SU-DHL-6 (cell line): Measurements from ENCODE around the gene A2ML1.

Experiments
- H2AFZ ChIP-seq: fragments of 200-600 bp; sonication (generic); 2 replicates; pipeline ENCODE4 v1.6.1; 2014; ENCODE audit warnings: low read depth, mild to moderate bottlenecking, moderate library complexity, mixed read lengths, antibody characterized with exemption, low read length; ENCODE audit not compliant: severe bottlenecking
- H3F3A ChIP-seq: fragments of 200-600 bp; shearing (Covaris generic); 2 replicates; pipeline ENCODE4 v1.6.0; 2016; ENCODE audit warnings: antibody characterized with exemption, mild to moderate bottlenecking; ENCODE audit not compliant: insufficient read depth
- H3K27ac ChIP-seq: fragments of 200-600 bp; sonication (generic); 2 replicates; pipeline ENCODE4 v1.5.1; 2016; ENCODE audit warnings: low read depth, mild to moderate bottlenecking, low read length, moderate library complexity, mixed read lengths
- H3K27me3 ChIP-seq: fragments of 200-600 bp; sonication (generic), shearing (Covaris generic); 2 replicates; pipeline ENCODE4 v1.6.0; 2014; ENCODE audit warnings: mild to moderate bottlenecking, low read length
- H3K36me3 ChIP-seq: fragments of 200-600 bp; sonication (generic); 2 replicates; pipeline ENCODE4 v1.6.1; 2014; ENCODE audit warnings: mild to moderate bottlenecking, low read length, mixed read lengths
- H3K4me2 ChIP-seq: fragments of 300-600, 200-600 bp; shearing (Covaris generic), sonication (generic); 2 replicates; pipeline ENCODE4 v1.6.0; 2014; ENCODE audit warnings: low read length, low read depth, mild to moderate bottlenecking; ENCODE audit not compliant: poor library complexity, severe bottlenecking
- H3K4me3 ChIP-seq: fragments of 200-600 bp; sonication (generic); 2 replicates; pipeline ENCODE4 v1.5.1; 2014; ENCODE audit warnings: antibody characterized with exemption, low read length, mild to moderate bottlenecking, mixed read lengths; ENCODE audit not compliant: insufficient read depth, poor library complexity, severe bottlenecking
- H3K79me2 ChIP-seq: fragments of 200-600 bp; sonication (generic); 2 replicates; pipeline ENCODE4 v1.6.1; 2014; ENCODE audit warnings: mild to moderate bottlenecking, low read length, moderate library complexity; ENCODE audit not compliant: insufficient read depth
- H3K9ac ChIP-seq: fragments of 200-600 bp; sonication (generic); 2 replicates; pipeline ENCODE4 v1.7.0; 2014; ENCODE audit warnings: mild to moderate bottlenecking, low read length
- H3K9me2 ChIP-seq: fragments of 200-600 bp; sonication (generic); replicated peaks from 2 replicates; pipeline ENCODE4 v1.6.1; 2014; ENCODE audit warnings: low read length; ENCODE audit not compliant: insufficient read depth
- H3K9me3 ChIP-seq: fragments of 200-600 bp; sonication (generic); 2 replicates; pipeline ENCODE4 v1.6.1; 2014; ENCODE audit warnings: low read length, mixed read lengths; ENCODE audit not compliant: insufficient read depth
- H4K20me1 ChIP-seq: fragments of 200-600 bp; sonication (generic); 2 replicates; pipeline ENCODE4 v1.6.1; 2014; ENCODE audit warnings: low read depth, mild to moderate bottlenecking, antibody characterized with exemption, low read length, moderate library complexity, mixed read lengths
- EZH2phosphoT487 ChIP-seq: fragments of 200-600 bp; sonication (generic), shearing (Covaris generic); conservative IDR thresholded peaks from 2 replicates; pipeline ENCODE4 v1.6.1; 2018; ENCODE audit warnings: mild to moderate bottlenecking, antibody characterized with exemption, low read length, moderate library complexity, mixed read lengths
- TF ChIP-seq, protein P1 (sequence below): fragments of 200-600 bp; sonication (generic); IDR thresholded peaks from one replicate; pipeline ENCODE4 v1.5.1; 2017; ENCODE audit warnings: antibody characterized with exemption, mild to moderate bottlenecking, low read length, moderate library complexity; ENCODE audit not compliant: insufficient read depth, poor library complexity, severe bottlenecking

The A2ML1 gene

DNA sequence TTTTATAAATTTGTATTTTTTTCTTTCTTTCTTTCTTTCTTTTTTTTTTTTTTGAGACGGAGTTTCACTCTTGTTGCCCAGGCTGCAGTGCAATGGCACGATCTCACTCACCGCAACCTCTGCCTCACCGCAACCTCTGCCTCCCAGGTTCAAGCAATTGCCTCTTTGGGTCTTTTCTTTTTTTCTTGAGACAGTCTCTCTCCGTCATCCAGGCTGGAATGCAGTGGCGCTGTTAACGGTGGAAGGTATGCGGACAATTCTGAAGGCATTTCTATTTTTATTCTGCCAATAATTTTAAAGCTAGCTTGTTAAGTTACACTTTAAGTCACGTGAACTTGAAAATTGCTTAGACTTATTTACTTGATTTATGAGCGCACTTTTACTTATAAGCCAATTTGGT is 83.1 kb downstream of the A2ML1 start:
- H3K36me3 ChIP-seq: no peaks in the 10 kb centered on the region
- H3K4me3 ChIP-seq: no peak overlapping the region
- no peaks in the 10 kb centered on the region for H3K9me2 ChIP-seq
- no peaks in the 10 kb centered on the region for H3F3A ChIP-seq
- no peaks in the 10 kb centered on the region for H3K27me3 ChIP-seq
- H3K4me2 ChIP-seq: no peak overlapping the region
- H3K79me2 ChIP-seq: no peaks in the 10 kb centered on the region
- H4K20me1 ChIP-seq: no peaks in the 10 kb centered on the region
- H3K9ac ChIP-seq: no peak overlapping the region
- TF ChIP-seq, protein P1, sequence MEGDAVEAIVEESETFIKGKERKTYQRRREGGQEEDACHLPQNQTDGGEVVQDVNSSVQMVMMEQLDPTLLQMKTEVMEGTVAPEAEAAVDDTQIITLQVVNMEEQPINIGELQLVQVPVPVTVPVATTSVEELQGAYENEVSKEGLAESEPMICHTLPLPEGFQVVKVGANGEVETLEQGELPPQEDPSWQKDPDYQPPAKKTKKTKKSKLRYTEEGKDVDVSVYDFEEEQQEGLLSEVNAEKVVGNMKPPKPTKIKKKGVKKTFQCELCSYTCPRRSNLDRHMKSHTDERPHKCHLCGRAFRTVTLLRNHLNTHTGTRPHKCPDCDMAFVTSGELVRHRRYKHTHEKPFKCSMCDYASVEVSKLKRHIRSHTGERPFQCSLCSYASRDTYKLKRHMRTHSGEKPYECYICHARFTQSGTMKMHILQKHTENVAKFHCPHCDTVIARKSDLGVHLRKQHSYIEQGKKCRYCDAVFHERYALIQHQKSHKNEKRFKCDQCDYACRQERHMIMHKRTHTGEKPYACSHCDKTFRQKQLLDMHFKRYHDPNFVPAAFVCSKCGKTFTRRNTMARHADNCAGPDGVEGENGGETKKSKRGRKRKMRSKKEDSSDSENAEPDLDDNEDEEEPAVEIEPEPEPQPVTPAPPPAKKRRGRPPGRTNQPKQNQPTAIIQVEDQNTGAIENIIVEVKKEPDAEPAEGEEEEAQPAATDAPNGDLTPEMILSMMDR: no peak
- TF ChIP-seq EZH2phosphoT487: no peak
- no peak overlapping the region for H3K27ac ChIP-seq
- no peak overlapping the region for H2AFZ ChIP-seq
- H3K9me3 ChIP-seq: no peaks in the 10 kb centered on the region

DNA sequence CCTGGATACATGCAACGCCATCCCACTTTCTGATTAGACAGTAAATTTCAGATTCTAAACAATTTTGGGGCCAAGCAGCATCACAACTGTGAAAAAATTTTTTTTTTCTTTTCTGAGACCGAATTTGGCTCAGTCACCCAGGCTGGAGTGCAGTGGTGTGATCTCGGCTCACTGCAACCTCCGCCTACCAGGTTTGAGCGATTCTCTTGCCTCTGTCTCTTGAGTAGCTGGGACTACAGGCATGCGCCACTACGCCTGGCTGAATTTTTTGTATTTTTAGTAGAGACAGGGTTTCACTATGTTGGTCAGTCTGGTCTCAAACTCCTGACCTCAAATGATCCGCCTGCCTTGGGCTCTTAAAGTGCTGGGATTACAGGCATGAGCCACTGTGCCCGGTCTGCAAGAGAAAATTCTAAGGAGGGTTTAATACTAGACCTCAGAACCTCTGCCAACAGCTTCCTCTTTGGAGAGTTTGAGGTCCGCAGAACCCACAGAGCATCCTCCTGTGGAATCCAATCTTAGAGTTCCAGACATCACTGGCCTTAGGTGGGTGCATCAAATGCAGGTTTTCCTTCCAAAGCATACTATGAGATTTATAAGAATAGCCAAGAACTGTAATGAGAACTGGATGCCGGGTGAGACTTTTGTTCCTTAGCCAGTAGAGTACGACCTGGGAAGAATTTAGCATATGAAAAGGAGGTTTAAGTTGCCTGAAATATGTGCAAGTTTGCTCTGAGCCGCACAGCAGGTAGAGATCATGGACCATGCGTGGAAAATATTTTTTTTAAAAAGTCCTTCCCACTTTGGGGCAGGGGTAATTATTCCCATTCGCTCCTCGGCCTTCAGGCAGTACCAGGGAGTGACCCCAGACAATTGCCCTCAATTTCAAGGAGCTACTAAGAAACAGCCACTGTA is 84.1 kb downstream of the A2ML1 start:
- H3F3A ChIP-seq: no peaks in the 10 kb centered on the region
- H3K27me3 ChIP-seq: no peaks in the 10 kb centered on the region
- H2AFZ ChIP-seq: no peak overlapping the region
- no peaks in the 10 kb centered on the region for H3K79me2 ChIP-seq
- no peaks in the 10 kb centered on the region for H3K36me3 ChIP-seq
- H3K9me3 ChIP-seq: no peaks in the 10 kb centered on the region
- no peak overlapping the region for H3K27ac ChIP-seq
- no peak overlapping the region for H3K4me3 ChIP-seq
- H3K4me2 ChIP-seq: no peak overlapping the region
- no peak overlapping the region for H3K9ac ChIP-seq
- H3K9me2 ChIP-seq: no peaks in the 10 kb centered on the region
- TF ChIP-seq, protein P1: no peak
- no peak for TF ChIP-seq EZH2phosphoT487
- H4K20me1 ChIP-seq: no peaks in the 10 kb centered on the region

DNA sequence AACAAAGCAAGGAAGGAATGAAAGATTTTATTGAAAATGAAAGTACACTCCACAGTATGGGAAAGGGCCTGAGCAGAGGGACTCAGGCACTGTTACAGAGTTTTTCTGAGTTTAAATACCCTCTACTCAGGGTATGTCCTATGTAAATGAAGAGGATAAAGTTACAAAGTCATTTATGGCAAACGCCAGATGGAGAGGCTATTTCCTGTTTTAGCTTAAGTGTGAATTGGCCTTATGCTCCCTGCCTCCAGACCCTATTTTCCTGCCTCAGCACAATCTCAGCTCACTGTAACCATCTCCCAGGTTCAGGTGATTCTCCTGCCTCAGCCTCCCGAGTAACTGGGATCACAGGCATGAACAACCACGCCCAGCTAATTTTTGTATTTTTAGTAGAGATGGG is 85.1 kb downstream of the A2ML1 start:
- Histone ChIP-seq H3K27me3 (no peaks in the 10 kb centered on the region), H3K36me3 (no peaks in the 10 kb centered on the region), H3K9ac (no peak overlapping the region), H3K79me2 (no peaks in the 10 kb centered on the region), H3K4me3 (no peak overlapping the region), H3K27ac (no peak overlapping the region), H3F3A (no peaks in the 10 kb centered on the region), H4K20me1 (no peaks in the 10 kb centered on the region), H3K9me2 (no peaks in the 10 kb centered on the region), H3K4me2 (no peak overlapping the region), H2AFZ (no peak overlapping the region), H3K9me3 (no peaks in the 10 kb centered on the region)
- TF ChIP-seq EZH2phosphoT487: no peak
- TF ChIP-seq, protein P1: no peak
